GM13977 (cell line): ENCODE data around the gene MARCHF3.

Source experiments
- DNase-seq: peaks from one replicate; pipeline ENCODE4 v3.0.0; 2012; ENCODE audit warnings: low spot score
- in situ Hi-C: fragments of 300-500 bp; cut with MboI; formaldehyde crosslinking; loops from one replicate; pipeline ENCODE4 v1.12.0; 2022; ENCODE audit warnings: low sequenced_read_pairs, low pct_unique_long_range_greater_than_20kb, mixed read lengths, inconsistent platforms; ENCODE audit not compliant: unreplicated experiment
- TF ChIP-seq, protein P1 (sequence below): IDR thresholded peaks from 2 replicates; pipeline ENCODE4 v1.5.1; 2012; ENCODE audit warnings: mild to moderate bottlenecking, control low read depth; ENCODE audit not compliant: insufficient read depth; ENCODE audit errors: extremely low read depth, missing control alignments

The MARCHF3 gene

DNA sequence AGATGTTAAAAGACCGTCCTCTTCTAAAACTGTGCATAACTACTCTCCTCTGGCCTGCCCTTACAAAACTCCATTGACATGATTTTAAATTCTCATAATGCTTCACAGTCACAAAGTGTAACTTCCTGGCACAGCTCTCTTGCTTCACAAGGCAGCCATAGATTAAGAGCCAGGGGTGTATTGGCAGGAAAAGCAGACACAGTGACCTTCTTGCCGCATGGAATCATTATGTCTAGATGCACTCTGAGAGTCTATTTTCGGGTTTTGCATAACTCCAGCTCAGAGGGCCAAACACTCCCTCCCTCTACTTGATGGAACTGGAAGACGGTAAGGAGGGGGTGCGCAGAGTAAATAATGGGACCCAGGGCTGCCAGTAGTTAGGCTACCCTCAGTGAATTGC lies 110.1 kb downstream of the MARCHF3 start:
- TF ChIP-seq, protein P1, sequence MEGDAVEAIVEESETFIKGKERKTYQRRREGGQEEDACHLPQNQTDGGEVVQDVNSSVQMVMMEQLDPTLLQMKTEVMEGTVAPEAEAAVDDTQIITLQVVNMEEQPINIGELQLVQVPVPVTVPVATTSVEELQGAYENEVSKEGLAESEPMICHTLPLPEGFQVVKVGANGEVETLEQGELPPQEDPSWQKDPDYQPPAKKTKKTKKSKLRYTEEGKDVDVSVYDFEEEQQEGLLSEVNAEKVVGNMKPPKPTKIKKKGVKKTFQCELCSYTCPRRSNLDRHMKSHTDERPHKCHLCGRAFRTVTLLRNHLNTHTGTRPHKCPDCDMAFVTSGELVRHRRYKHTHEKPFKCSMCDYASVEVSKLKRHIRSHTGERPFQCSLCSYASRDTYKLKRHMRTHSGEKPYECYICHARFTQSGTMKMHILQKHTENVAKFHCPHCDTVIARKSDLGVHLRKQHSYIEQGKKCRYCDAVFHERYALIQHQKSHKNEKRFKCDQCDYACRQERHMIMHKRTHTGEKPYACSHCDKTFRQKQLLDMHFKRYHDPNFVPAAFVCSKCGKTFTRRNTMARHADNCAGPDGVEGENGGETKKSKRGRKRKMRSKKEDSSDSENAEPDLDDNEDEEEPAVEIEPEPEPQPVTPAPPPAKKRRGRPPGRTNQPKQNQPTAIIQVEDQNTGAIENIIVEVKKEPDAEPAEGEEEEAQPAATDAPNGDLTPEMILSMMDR: no peak

DNA sequence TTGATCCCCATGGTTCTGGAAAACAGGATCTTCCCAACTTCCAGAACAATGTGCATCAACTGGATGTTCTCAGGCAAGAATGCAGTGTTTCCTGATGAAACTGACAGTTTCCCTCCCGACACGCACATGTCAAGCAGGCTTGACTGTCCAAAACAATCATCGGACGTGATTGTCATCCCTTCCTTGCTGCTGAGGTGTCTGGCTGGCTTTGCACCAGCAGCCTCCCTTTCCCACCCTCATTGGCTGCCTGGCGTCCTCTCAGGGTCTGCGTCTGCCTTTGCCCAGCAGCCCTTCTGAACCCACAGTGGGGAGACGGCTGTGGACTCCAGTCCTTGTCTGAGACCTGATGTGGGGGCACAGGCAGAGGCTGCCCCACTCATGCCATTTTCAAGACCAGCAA lies 110.8 kb downstream of the MARCHF3 start:
- in situ Hi-C loops: no loop called here
- DNase-seq: no peak
- TF ChIP-seq, protein P1: no peak

More for the DNA sequence above, 110.1 kb downstream of the MARCHF3 start:
- no peak for DNase-seq
- in situ Hi-C loops: no loop called here

DNA sequence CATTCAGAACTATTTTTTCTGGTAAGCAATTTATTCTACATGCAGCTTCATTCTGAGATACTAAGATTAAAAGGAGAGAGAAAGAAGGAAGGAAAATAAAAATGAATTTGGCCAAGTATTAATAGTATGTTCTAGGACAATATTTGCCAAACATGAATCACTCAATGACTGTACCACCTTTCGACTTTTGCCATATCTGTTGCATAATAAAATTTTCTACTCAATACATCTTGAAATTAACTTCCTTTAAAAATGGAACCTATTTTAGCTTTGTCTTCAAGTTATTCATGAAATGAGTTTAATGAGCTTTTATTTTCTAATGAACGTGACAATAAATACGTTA lies 111.8 kb downstream of the MARCHF3 start:
- TF ChIP-seq, protein P1: no peak
- in situ Hi-C loops: no loop called here
- DNase-seq: no peak

DNA sequence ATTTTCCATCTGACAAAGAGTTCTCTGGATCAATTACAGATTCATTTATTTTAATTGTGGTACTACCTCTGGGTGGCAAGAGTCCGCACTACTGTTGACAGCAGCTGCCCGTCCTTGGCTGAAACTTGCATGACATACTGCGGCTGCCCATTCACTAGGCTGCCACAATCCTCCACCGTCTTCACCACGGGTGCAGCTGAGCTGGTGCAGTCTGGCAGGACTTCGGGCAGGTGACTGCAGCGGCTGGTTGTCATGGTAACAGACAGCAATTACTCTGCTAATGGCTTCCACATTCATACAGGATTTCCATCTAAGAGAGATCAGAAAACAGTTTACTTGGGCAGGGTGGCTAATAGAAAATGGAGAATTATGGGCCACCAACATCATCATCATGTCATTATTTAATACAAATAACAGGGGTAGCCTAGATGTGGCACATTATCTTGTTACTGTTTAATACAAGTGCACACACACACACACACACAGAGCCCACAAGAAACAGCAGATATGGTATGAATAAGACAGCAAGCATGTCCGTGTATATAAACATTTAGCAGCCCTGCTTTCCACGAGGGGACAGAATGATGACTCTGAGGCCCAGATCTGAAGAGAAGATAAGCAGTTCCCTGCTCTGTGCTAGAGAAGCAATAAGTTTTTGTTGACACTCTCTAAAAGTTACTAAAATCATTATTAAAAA lies 112.3 kb downstream of the MARCHF3 start:
- in situ Hi-C loops: no loop called here
- TF ChIP-seq, protein P1: no peak
- DNase-seq: no peak

DNA sequence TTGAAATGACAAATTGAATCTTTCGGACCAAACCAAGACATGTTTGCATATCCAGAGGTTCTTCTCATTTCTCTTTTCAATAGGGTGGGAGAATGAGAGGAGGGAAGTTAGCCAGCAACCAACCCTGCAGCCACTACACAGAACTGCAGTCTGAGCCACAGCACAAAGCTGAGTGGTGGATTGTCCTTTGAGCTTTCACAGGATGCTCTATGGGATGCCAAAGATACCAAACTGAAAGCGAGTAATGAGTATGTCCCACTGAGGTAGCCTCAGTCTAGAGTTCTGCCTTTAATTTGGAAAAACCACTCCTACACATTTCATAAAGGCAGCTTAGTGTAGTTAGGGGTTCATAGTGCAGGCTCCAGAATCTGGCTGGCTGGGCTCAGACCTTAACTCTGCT lies 114.9 kb downstream of the MARCHF3 start:
- in situ Hi-C loops: no loop called here
- TF ChIP-seq, protein P1: no peak
- DNase-seq: no peak

DNA sequence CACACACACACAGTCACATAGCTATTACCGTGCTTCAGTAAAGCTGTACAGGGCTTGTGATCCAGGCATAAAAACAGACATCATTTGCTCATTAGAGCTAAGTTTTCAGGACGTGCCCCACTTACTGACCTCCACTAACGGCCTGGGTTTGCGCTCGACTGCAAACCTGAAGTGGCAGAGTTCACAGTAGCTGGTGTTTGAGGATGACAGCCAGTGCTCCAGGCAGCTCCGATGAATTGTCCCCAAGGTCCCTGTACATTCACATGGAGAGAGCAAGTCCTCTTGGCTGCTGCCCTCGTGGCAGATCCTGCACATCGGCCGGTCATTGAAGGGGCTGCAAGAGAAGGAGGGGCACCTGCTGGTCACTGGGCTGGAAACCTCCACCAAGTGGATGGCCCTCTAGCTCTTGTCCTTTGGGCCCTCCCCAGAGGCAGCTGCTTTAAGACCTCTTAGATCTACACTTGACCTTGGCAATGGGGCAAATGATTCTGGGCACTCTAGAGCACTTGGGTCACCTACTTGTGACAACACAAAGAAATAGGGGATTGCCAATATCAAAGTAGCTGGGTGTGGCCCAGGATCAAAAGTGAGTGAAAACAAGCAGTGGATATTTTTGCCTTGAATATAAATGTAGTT lies 115.4 kb downstream of the MARCHF3 start:
- DNase-seq: no peak
- TF ChIP-seq, protein P1: no peak
- in situ Hi-C loops: no loop called here
